Fibroblast of mammary gland (primary cell): ENCODE measurements around the gene CCNH.

ENCODE experiments used
- DNase-seq: peaks from one replicate; pipeline ENCODE4 v3.0.0-alpha.2; 2010; ENCODE audit warnings: low read depth
- H3K4me3 ChIP-seq: 2 replicates; pipeline ENCODE4 v1.5.1; 2011; ENCODE audit warnings: low read depth, mild to moderate bottlenecking, low read length, moderate library complexity; ENCODE audit not compliant: control insufficient read depth
- TF ChIP-seq, protein P1 (sequence below): conservative IDR thresholded peaks from 2 replicates; pipeline ENCODE4 v1.5.1; 2011; ENCODE audit warnings: low read depth, low read length, inconsistent platforms; ENCODE audit not compliant: control insufficient read depth, insufficient read depth

The CCNH gene

DNA sequence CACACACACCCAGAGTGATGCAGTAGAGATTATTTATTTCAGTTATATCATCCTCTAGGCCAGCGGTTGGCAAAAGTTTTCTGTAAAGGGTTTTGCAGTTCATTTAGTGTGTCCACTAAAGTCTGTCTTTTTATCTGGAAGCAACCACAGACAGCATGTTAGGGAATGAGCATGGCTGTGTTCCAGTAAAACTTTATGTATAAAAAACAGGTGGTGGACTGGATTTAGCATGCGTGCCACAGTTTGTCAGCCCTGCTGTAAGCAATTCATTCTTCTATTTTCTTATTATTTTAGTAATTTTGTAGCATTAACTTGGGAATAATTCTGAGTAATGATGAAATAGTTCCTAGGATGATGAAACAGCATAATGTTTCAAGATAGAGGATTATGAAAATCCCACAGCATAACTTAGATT, 51.7 kb downstream of the CCNH start:
- H3K4me3 ChIP-seq = no peak overlapping the region
- TF ChIP-seq, protein P1, sequence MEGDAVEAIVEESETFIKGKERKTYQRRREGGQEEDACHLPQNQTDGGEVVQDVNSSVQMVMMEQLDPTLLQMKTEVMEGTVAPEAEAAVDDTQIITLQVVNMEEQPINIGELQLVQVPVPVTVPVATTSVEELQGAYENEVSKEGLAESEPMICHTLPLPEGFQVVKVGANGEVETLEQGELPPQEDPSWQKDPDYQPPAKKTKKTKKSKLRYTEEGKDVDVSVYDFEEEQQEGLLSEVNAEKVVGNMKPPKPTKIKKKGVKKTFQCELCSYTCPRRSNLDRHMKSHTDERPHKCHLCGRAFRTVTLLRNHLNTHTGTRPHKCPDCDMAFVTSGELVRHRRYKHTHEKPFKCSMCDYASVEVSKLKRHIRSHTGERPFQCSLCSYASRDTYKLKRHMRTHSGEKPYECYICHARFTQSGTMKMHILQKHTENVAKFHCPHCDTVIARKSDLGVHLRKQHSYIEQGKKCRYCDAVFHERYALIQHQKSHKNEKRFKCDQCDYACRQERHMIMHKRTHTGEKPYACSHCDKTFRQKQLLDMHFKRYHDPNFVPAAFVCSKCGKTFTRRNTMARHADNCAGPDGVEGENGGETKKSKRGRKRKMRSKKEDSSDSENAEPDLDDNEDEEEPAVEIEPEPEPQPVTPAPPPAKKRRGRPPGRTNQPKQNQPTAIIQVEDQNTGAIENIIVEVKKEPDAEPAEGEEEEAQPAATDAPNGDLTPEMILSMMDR = no peak
- DNase-seq = peak; percentile 54

GRCh38 chr5:87360132-87360531, 52.6 kb downstream of the CCNH start:
- DNase-seq = no peak
- no peak overlapping the region for H3K4me3 ChIP-seq
- TF ChIP-seq, protein P1 = no peak

DNA sequence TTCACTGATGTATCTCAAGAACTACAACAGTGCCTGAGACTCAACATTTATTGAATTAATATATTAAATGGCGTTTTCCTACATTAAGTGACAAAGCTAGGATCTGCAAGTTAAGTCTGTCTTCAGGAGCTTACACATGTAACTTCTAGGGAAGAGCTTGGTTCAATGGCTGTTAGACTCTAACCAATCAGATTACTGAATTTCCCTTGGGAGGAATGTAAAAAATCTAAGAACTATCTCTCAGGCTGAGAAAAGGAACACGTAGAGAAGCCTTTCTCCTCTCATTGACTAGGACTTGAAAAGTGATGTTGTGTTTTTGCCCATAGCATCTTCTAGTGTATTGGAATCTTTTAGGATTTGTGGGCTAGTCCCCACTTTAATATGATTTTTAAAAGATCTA, 53.6 kb downstream of the CCNH start:
- no peak for DNase-seq
- TF ChIP-seq, protein P1 = no peak
- H3K4me3 ChIP-seq = no peak overlapping the region

DNA sequence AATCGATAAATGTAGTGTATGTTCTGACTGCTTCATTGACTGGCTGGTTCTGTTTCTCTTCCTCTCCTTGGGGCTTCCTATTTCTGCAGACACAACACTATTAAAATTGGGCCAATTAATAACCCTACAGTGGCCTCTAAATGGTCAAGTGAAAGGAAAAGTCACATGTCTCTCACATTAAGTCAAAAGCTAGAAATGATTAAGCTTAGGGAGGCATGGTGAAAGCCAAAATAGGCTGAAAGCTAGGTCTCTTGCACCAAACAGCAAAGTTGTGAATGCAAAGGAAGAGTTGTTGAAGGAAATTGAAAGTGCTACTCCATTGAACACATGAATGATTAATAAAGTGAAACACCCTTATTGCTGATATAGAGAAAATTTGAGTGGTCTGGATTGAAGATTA, 58.2 kb downstream of the CCNH start:
- DNase-seq = no peak
- TF ChIP-seq, protein P1 = no peak
- no peak overlapping the region for H3K4me3 ChIP-seq

DNA sequence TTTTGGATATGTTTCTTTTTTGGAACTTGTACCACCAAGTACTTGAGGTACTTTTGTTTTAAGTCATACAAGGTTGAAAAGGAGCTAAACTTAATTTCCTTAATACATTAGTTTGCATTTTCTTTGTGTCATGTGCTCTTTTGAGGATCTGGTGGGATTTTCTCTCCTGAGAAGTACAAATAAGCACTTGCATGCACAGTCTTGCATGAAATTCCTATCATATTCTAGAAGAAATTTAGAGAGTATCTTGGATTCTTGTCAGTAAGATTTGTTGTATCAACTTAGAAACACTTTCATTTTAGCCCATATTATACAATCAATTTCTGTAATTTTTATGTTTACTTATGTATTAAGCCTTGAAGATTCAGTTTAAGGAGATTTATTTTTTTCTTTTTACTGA, 64.9 kb downstream of the CCNH start:
- H3K4me3 ChIP-seq = no peak overlapping the region
- DNase-seq = no peak
- TF ChIP-seq, protein P1 = no peak

GRCh38 chr5:87347272-87347671, 65.5 kb downstream of the CCNH start:
- no peak overlapping the region for H3K4me3 ChIP-seq
- TF ChIP-seq, protein P1 = no peak
- DNase-seq = no peak
